IMR-90 (cell line): ENCODE results near the gene PHKA1. TPM values are rescaled to one million over a fixed set of nuclear protein-coding genes. Genes with fewer than 3 reads are reported as not detected.

Experiments used
- ATAC-seq: fragments of 200-7000 bp; cut with Tn5 transposase; 2 replicates; pipeline ENCODE4 v1.9.1; 2020; ENCODE audit warnings: low read depth, mild to moderate bottlenecking, moderate library complexity
- BruUV-seq: library from RNA; stranded (reverse); fragments of 400-500 nt; replicated peaks from 2 replicates; lab custom pipeline; 2021; lab: Mats Ljungman, UMichigan
- CTCF ChIA-PET: fragments of 300-600 bp; formaldehyde crosslinking; extraction: SDS; loops from one replicate; lab custom pipeline; 2021; ENCODE audit warnings: antibody characterized with exemption; lab: Yijun Ruan, JAX
- POLR2A ChIA-PET: fragments of 300-600 bp; sonication (Branson Sonifier 250); formaldehyde crosslinking; loops from one replicate; lab custom pipeline; 2022; ENCODE audit warnings: antibody characterized with exemption; ENCODE audit not compliant: unreplicated experiment; lab: Charles Lee
- DNase-seq: peaks from one replicate; pipeline ENCODE4 v3.0.0; 2013
- H2AFZ ChIP-seq: replicated peaks from 2 replicates; pipeline ENCODE3; 2013; ENCODE audit warnings: low read length, mild to moderate bottlenecking; ENCODE audit not compliant: poor library complexity
- H2AK5ac ChIP-seq: 2 replicates; pipeline ENCODE4 v1.6.1; 2013; ENCODE audit warnings: low read depth, low read length, inconsistent platforms
- H2AK9ac ChIP-seq: replicated peaks from 2 replicates; pipeline ENCODE3; 2013; ENCODE audit warnings: mild to moderate bottlenecking, low read depth, low read length, moderate library complexity; ENCODE audit not compliant: poor library complexity
- H2BK120ac ChIP-seq: 2 replicates; pipeline ENCODE4 v1.6.1; 2013; ENCODE audit warnings: low read depth, low read length, inconsistent platforms
- H2BK15ac ChIP-seq: 3 replicates; pipeline ENCODE4 v1.6.1; 2013; ENCODE audit warnings: low read depth, low read length, inconsistent platforms
- H2BK20ac ChIP-seq: 2 replicates; pipeline ENCODE4 v1.6.1; 2013; ENCODE audit warnings: low read depth, mild to moderate bottlenecking, inconsistent platforms, low read length, moderate library complexity
- H2BK5ac ChIP-seq: 2 replicates; pipeline ENCODE4 v1.6.1; 2013; ENCODE audit warnings: mild to moderate bottlenecking, low read depth, low read length, inconsistent platforms; ENCODE audit not compliant: poor library complexity, severe bottlenecking
- H3K14ac ChIP-seq: replicated peaks from 2 replicates; pipeline ENCODE4 v1.6.1; 2013; ENCODE audit warnings: low read depth, low read length, inconsistent platforms
- H3K18ac ChIP-seq: 2 replicates; pipeline ENCODE4 v1.6.1; 2013; ENCODE audit warnings: low read depth, low read length, control low read depth
- H3K23ac ChIP-seq: 2 replicates; pipeline ENCODE4 v1.6.1; 2013; ENCODE audit warnings: low read depth, low read length, inconsistent platforms
- H3K27ac ChIP-seq: 2 replicates; pipeline ENCODE4 v1.5.1; 2013; ENCODE audit warnings: mild to moderate bottlenecking, control low read depth, low read length; ENCODE audit not compliant: insufficient read depth
- H3K27me3 ChIP-seq: 2 replicates; pipeline ENCODE4 v1.6.1; 2013; ENCODE audit warnings: low read length; ENCODE audit not compliant: control insufficient read depth, insufficient read depth
- H3K36me3 ChIP-seq: 2 replicates; pipeline ENCODE4 v1.6.1; 2013; ENCODE audit warnings: low read length, mixed read lengths; ENCODE audit not compliant: control insufficient read depth, insufficient read depth
- H3K4ac ChIP-seq: 2 replicates; pipeline ENCODE4 v1.6.1; 2013; ENCODE audit warnings: low read depth, low read length, inconsistent platforms
- H3K4me1 ChIP-seq: 2 replicates; pipeline ENCODE4 v1.6.1; 2013; ENCODE audit warnings: low read length, mixed read lengths; ENCODE audit not compliant: control insufficient read depth, insufficient read depth
- H3K4me2 ChIP-seq: 2 replicates; pipeline ENCODE4 v1.6.1; 2013; ENCODE audit warnings: low read depth, mild to moderate bottlenecking, control low read depth, low read length, moderate library complexity
- H3K4me3 ChIP-seq: 2 replicates; pipeline ENCODE4 v1.5.1; 2013; ENCODE audit warnings: low read depth, mild to moderate bottlenecking, control low read depth, low read length, moderate library complexity; ENCODE audit not compliant: insufficient read depth
- H3K56ac ChIP-seq: 2 replicates; pipeline ENCODE4 v1.6.1; 2013; ENCODE audit warnings: low read length, inconsistent platforms; ENCODE audit not compliant: insufficient read depth; ENCODE audit errors: extremely low read depth
- H3K79me1 ChIP-seq, 2 experiments: 2 replicates each; pipeline ENCODE4 v1.6.1; 2013; ENCODE audit warnings: low read length in 2 of 2, inconsistent platforms in 1 of 2, low read depth in 1 of 2
- H3K9ac ChIP-seq: 2 replicates; pipeline ENCODE4 v1.6.1; 2013; ENCODE audit warnings: low read depth, low read length, control low read depth
- H3K9me1 ChIP-seq: 2 replicates; pipeline ENCODE4 v1.6.1; 2013; ENCODE audit warnings: low read length, inconsistent platforms; ENCODE audit not compliant: insufficient read depth
- H3K9me3 ChIP-seq: 2 replicates; pipeline ENCODE4 v1.6.1; 2013; ENCODE audit warnings: low read length; ENCODE audit not compliant: control insufficient read depth, insufficient read depth
- H4K20me1 ChIP-seq: 2 replicates; pipeline ENCODE4 v1.6.1; 2013; ENCODE audit warnings: low read length, inconsistent platforms; ENCODE audit not compliant: insufficient read depth
- H4K5ac ChIP-seq: 2 replicates; pipeline ENCODE4 v1.6.1; 2013; ENCODE audit warnings: mild to moderate bottlenecking, low read depth, low read length, control low read depth
- H4K8ac ChIP-seq, 2 experiments: 2 replicates each; pipeline ENCODE4 v1.6.1; 2013; ENCODE audit warnings: low read depth in 2 of 2, low read length in 2 of 2, control low read depth in 1 of 2, inconsistent platforms in 1 of 2
- H4K91ac ChIP-seq: 2 replicates; pipeline ENCODE4 v1.6.1; 2013; ENCODE audit warnings: low read depth, low read length, inconsistent platforms; ENCODE audit not compliant: insufficient read depth
- BHLHE40 ChIP-seq: fragments of 150-350 bp; IDR thresholded peaks from 2 replicates; pipeline ENCODE4 v1.6.1; 2016; ENCODE audit warnings: mild to moderate bottlenecking, low read depth, low read length
- CEBPB ChIP-seq: IDR thresholded peaks from 2 replicates; pipeline ENCODE4 v1.6.1; 2012; ENCODE audit warnings: low read depth, low read length, improper control_type of control experiment
- CHD1 ChIP-seq: IDR thresholded peaks from 2 replicates; pipeline ENCODE4 v1.6.1; 2012; ENCODE audit warnings: low read depth, low read length, improper control_type of control experiment
- CTCF ChIP-seq: conservative IDR thresholded peaks from 2 replicates; pipeline ENCODE4 v1.5.1; 2012; ENCODE audit warnings: mild to moderate bottlenecking, low read depth, low read length, improper control_type of control experiment
- ELK1 ChIP-seq: fragments of 150-350 bp; IDR thresholded peaks from 2 replicates; pipeline ENCODE4 v1.6.1; 2016; ENCODE audit warnings: low read depth, mild to moderate bottlenecking, low read length, moderate library complexity, borderline replicate concordance
- FOS ChIP-seq: fragments of 150-350 bp; IDR thresholded peaks from 2 replicates; pipeline ENCODE4 v1.6.1; 2016; ENCODE audit warnings: low read depth, low read length
- MAFK ChIP-seq: IDR thresholded peaks from 2 replicates; pipeline ENCODE4 v1.6.1; 2012; ENCODE audit warnings: low read depth, low read length, improper control_type of control experiment
- MAZ ChIP-seq: IDR thresholded peaks from 2 replicates; pipeline ENCODE4 v1.6.1; 2012; ENCODE audit warnings: low read depth, mild to moderate bottlenecking, low read length, improper control_type of control experiment, moderate library complexity, borderline replicate concordance
- MXI1 ChIP-seq: IDR thresholded peaks from 2 replicates; pipeline ENCODE4 v1.6.1; 2012; ENCODE audit warnings: low read depth, mild to moderate bottlenecking, low read length, moderate library complexity, borderline replicate concordance
- NFE2L2 ChIP-seq: fragments of 150-350 bp; IDR thresholded peaks from 2 replicates; pipeline ENCODE4 v1.6.1; 2016; ENCODE audit warnings: low read depth, mild to moderate bottlenecking, low read length
- POLR2A ChIP-seq: IDR thresholded peaks from 2 replicates; pipeline ENCODE4 v1.6.1; 2012; ENCODE audit warnings: mild to moderate bottlenecking, low read depth, low read length
- RAD21 ChIP-seq: IDR thresholded peaks from 2 replicates; pipeline ENCODE4 v1.6.1; 2012; ENCODE audit warnings: low read length, improper control_type of control experiment
- RCOR1 ChIP-seq: IDR thresholded peaks from 2 replicates; pipeline ENCODE4 v1.6.1; 2012; ENCODE audit warnings: mild to moderate bottlenecking, low read length, improper control_type of control experiment; ENCODE audit not compliant: insufficient replicate concordance
- RFX5 ChIP-seq: IDR thresholded peaks from 2 replicates; pipeline ENCODE4 v1.8.0; 2012; ENCODE audit warnings: low read depth, mild to moderate bottlenecking, low read length, moderate library complexity
- SMC3 ChIP-seq: fragments of 150-350 bp; IDR thresholded peaks from 2 replicates; pipeline ENCODE4 v1.6.1; 2016; ENCODE audit warnings: low read depth, mild to moderate bottlenecking, antibody characterized with exemption, low read length, moderate library complexity
- USF2 ChIP-seq: fragments of 150-350 bp; IDR thresholded peaks from 2 replicates; pipeline ENCODE4 v1.6.1; 2017; ENCODE audit warnings: mild to moderate bottlenecking, antibody characterized with exemption, low read length, low read depth
- WGBS, 2 experiments: methylation state at CpG; one replicate each; pipeline versions ENCODE4 v1.1.5 to v1.1.7; 2013; ENCODE audit warnings: missing lambda C conversion rate in 2 of 2; ENCODE audit not compliant: insufficient read length in 1 of 2; ENCODE audit errors: extremely low coverage in 2 of 2; 5-methylcytosine and 5-hydroxymethylcytosine counted together
- dilution Hi-C: fragments of 300-500 bp; cut with HindIII; formaldehyde crosslinking; loops from one replicate; pipeline ENCODE4 v1.14.3; 2018; ENCODE audit warnings: low sequenced_read_pairs; ENCODE audit not compliant: unreplicated experiment
- in situ Hi-C: fragments of 300-500 bp; cut with MboI; formaldehyde crosslinking; loops from 3 replicates; pipeline ENCODE4 v1.14.3; 2019; ENCODE audit warnings: low sequenced_read_pairs, inconsistent platforms, mixed read lengths
- intact Hi-C: fragments of 100-400 bp; cut with micrococcal nuclease; formaldehyde crosslinking; loops from 2 replicates; pipeline ENCODE4 v1.10.0; 2022
- polyA plus RNA-seq, 3 experiments: library from polyadenylated mRNA; depleted of rRNA; stranded (reverse); fragments of >200 nt; gene quantifications; 2 replicates each; pipeline ENCODE4 v1.2.3, GENCODE V29; 2012; ENCODE audit warnings: low replicate concordance in 1 of 3
- total RNA-seq: library from RNA; depleted of rRNA; stranded (reverse); fragments of >200 nt; gene quantifications from 2 replicates; pipeline ENCODE4 v1.2.3, GENCODE V29; 2012

PHKA1 gene
- total and polyA plus RNA-seq, 2 of the 4 experiments (the other 2 are of a cell fraction) = 2.7 to 4.5 TPM

GRCh38 chrX:72687396-72687795 lies 26.7 kb downstream of the PHKA1 start:
- H3K4me1 ChIP-seq = no peaks in the 10 kb centered on the region
- H3K9me3 ChIP-seq = no peaks in the 10 kb centered on the region
- H4K5ac ChIP-seq = no peak overlapping the region
- H3K9me1 ChIP-seq = no peaks in the 10 kb centered on the region
- no peak overlapping the region for H3K4ac ChIP-seq
- in situ Hi-C loops (no loop called here), dilution Hi-C loops (no loop called here), intact Hi-C loops (no loop called here)
- no CpG with 5 or more reads among the region's 1 CpG for WGBS, 2 experiments
- no peak overlapping the region for H3K4me3 ChIP-seq
- no peak overlapping the region for H3K23ac ChIP-seq
- no peak for ATAC-seq
- H2BK20ac ChIP-seq = no peak overlapping the region
- H3K56ac ChIP-seq = no peak overlapping the region
- no peak overlapping the region for H3K4me2 ChIP-seq
- POLR2A ChIA-PET = no interaction called here
- H3K14ac ChIP-seq = no peak overlapping the region
- H2AK9ac ChIP-seq = no peak overlapping the region
- no peak overlapping the region for H4K8ac ChIP-seq
- H3K27me3 ChIP-seq = peaks cover 1% of the 10 kb centered on the region; the same call in 1 of the 2 replicates
- DNase-seq = no peak
- no peak overlapping the region for H2AK5ac ChIP-seq
- H3K36me3 ChIP-seq = no peaks in the 10 kb centered on the region
- CTCF ChIA-PET = no interaction called here
- H3K18ac ChIP-seq = no peak overlapping the region
- no peaks in the 10 kb centered on the region for H3K79me1 ChIP-seq
- no peak for TF ChIP-seq ELK1
- TF ChIP-seq BHLHE40 = no peak
- TF ChIP-seq POLR2A = no peak
- no peak for TF ChIP-seq RCOR1
- TF ChIP-seq SMC3 = no peak
- no peak for TF ChIP-seq CTCF
- TF ChIP-seq MXI1 = no peak
- TF ChIP-seq CHD1 = no peak
- no peak for TF ChIP-seq USF2
- no peak for TF ChIP-seq MAZ
- no peak for TF ChIP-seq MAFK
- TF ChIP-seq CEBPB = no peak
- no peak for TF ChIP-seq RFX5
- no peak for TF ChIP-seq NFE2L2
- no peak for TF ChIP-seq FOS
- no peak for TF ChIP-seq RAD21
- no peak overlapping the region for H3K27ac ChIP-seq
- H2BK120ac ChIP-seq = no peak overlapping the region
- H2BK5ac ChIP-seq = no peak overlapping the region
- no peaks in the 10 kb centered on the region for H4K20me1 ChIP-seq
- BruUV-seq = no TSS peak
- H2AFZ ChIP-seq = no peak overlapping the region
- H3K9ac ChIP-seq = no peak overlapping the region
- H4K91ac ChIP-seq = no peak overlapping the region
- H2BK15ac ChIP-seq = no peak overlapping the region
